ENCODE data around the gene NASP.

GRCh38 chr1:45619149-45619921 lies 35.5 kb downstream of the NASP start:
- TF ChIP-seq POLR2AphosphoS5 (IDR thresholded peaks at IDR 0.05) (peak in 2 of 4 donors; percentile 4 to 23), CTCF (IDR thresholded peaks at IDR 0.05) (no peak), POLR2A (IDR thresholded peaks at IDR 0.05) (no peak)

All from sigmoid colon (tissue), 4 donors.